Erythroblast (primary cell): ENCODE measurements around the gene FOXI1.

Experiments
- GATA1 ChIP-seq: IDR thresholded peaks from 2 replicates; pipeline ENCODE4 v1.6.1; 2011; ENCODE audit warnings: low read depth, mild to moderate bottlenecking, control low read depth, low read length, moderate library complexity
- POLR2A ChIP-seq: IDR thresholded peaks from 2 replicates; pipeline ENCODE4 v1.6.1; 2011; ENCODE audit warnings: mild to moderate bottlenecking, low read length

DNA sequence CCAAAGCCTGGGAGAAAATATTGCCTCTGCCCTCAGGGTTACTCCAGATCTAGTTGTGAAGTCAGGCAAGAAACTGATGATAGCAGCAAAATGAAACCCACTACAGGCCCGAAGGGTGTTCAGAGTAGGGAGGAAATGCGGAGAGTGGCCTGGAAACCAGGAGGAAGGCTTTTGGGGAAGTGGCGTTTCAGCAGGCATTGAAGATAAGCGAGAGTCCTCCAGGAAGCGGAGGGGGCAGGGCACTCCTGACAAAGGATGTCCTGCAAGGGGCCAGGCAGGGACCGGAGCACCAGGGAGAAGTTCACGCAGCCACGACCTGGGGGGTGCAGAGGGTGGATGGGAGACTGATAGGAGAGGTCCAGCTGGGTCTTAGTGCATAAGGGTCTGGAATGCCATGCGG is 7.8 kb upstream of the FOXI1 start:
- no peak for TF ChIP-seq POLR2A
- TF ChIP-seq GATA1 = no peak
